ENCODE results near the gene CTNNAL1.

The CTNNAL1 gene

DNA sequence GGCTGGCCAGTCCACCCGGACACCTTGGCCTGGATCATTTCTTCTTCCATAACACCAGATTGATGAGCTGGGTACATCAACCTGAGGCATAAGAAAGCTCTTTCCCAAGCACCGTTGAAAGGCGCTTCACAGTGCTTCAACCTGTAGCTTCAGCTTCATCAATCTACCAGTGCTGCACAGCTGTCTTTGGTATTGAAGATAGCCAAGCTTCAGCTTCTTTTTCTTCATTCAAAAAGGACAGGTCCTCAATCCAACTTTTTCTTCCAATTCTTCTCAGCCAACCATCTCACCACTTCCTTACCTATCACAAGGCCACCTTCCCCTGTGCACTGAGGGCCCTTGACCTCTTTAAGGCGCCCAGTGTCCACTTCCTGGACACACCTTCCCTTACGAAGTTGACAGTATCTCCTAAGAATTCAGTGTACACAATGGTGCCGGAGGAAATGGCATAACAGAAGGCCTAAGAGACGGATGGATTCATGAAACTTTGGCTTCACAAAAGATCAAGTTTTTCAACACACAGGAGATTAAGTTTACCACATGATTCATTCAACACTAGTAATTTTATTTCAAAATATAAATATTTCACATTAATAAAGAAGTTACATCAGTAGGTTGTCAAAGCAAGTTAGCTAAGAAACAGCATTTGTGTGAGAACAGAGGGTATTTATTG is 1.4 kb upstream of the CTNNAL1 start:
- no peak overlapping the region for H3K27ac ChIP-seq
- peaks cover 26% of the 10 kb centered on the region for H3K4me1 ChIP-seq (ENCODE audit: low read depth, poor library complexity, severe bottlenecking)
- H3K27me3 ChIP-seq (ENCODE audit: insufficient read depth, low read depth), result no peaks in the 10 kb centered on the region
- no peak overlapping the region for H2AFZ ChIP-seq (ENCODE audit: low read depth)
- TF ChIP-seq, protein P1, sequence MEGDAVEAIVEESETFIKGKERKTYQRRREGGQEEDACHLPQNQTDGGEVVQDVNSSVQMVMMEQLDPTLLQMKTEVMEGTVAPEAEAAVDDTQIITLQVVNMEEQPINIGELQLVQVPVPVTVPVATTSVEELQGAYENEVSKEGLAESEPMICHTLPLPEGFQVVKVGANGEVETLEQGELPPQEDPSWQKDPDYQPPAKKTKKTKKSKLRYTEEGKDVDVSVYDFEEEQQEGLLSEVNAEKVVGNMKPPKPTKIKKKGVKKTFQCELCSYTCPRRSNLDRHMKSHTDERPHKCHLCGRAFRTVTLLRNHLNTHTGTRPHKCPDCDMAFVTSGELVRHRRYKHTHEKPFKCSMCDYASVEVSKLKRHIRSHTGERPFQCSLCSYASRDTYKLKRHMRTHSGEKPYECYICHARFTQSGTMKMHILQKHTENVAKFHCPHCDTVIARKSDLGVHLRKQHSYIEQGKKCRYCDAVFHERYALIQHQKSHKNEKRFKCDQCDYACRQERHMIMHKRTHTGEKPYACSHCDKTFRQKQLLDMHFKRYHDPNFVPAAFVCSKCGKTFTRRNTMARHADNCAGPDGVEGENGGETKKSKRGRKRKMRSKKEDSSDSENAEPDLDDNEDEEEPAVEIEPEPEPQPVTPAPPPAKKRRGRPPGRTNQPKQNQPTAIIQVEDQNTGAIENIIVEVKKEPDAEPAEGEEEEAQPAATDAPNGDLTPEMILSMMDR (conservative IDR thresholded peaks at IDR 0.05; ENCODE audit: low read depth, low read length), result no peak
- H3K36me3 ChIP-seq (ENCODE audit: insufficient read depth), result no peaks in the 10 kb centered on the region
- H4K20me1 ChIP-seq (ENCODE audit: insufficient read depth), result no peaks in the 10 kb centered on the region
- H3K4me3 ChIP-seq (IDR thresholded peaks at IDR 0.05; ENCODE audit: insufficient read depth, low read depth, low read length), result no peak overlapping the region
- H3K4me2 ChIP-seq, result no peak overlapping the region
- no peak overlapping the region for H3K9ac ChIP-seq
- peaks cover 19% of the 10 kb centered on the region; the same call in 1 of the 2 replicates for H3K79me2 ChIP-seq (ENCODE audit: insufficient read depth, low read depth)

DNA sequence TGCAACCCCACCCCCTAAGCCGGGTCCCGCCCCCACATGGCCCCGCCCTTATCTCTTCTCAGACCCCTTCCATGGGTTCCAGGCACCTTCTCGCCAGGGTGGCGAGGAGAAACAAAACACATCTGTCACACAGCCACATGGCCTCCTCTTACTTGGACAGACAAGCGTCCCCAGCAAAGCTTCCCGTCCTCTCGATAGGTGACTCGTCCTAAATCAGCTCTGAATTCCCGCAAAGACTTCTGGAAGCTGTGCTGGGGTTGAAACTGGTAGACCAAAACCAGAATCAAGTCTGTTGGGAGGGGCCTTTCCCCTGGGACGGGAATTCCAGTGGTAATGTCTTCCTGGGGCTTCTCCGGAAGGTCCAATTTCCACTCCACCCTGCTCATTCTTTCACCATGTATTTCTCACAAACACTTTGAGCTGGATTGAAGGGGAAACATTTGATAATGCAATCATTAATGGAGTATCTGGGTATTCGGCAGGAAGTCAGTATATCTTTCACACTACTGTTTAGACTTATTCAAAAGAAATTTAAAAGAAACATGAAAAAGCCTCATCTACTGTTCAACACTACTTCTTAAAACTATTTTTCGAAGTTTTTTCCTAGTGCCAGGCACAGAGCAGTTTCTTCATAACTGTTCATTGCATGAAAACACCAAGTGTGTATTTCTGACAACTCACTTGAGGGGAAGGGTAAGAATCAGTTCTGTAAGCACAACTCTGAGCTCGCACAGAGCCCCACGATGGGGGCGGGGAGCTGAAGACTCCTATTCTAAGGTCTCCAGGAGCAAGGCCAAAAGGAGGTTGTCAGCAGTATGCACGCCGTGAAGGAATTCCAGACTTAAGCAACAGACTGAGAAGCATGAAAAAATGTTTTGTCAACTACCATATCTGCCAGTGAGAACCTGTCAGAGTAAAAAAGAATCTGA is 644 bp upstream of the CTNNAL1 start:
- no peak overlapping the region; the same call in 1 of the 2 replicates for H3K27ac ChIP-seq
- H3K36me3 ChIP-seq (ENCODE audit: insufficient read depth), result no peaks in the 10 kb centered on the region
- H3K4me2 ChIP-seq, result peak overlapping the region; percentile 30; the same call in 1 of the 2 replicates
- TF ChIP-seq, protein P1 (conservative IDR thresholded peaks at IDR 0.05; ENCODE audit: low read depth, low read length), result no peak
- H3K4me3 ChIP-seq (IDR thresholded peaks at IDR 0.05; ENCODE audit: insufficient read depth, low read depth, low read length), result no peak overlapping the region
- no peak overlapping the region for H3K9ac ChIP-seq
- peak overlapping the region; percentile 38; the same call in 1 of the 2 replicates for H2AFZ ChIP-seq (ENCODE audit: low read depth)
- H4K20me1 ChIP-seq (ENCODE audit: insufficient read depth), result no peaks in the 10 kb centered on the region
- H3K4me1 ChIP-seq (ENCODE audit: low read depth, poor library complexity, severe bottlenecking), result peaks cover 33% of the 10 kb centered on the region
- no peaks in the 10 kb centered on the region for H3K27me3 ChIP-seq (ENCODE audit: insufficient read depth, low read depth)
- peaks cover 27% of the 10 kb centered on the region; the same call in 1 of the 2 replicates for H3K79me2 ChIP-seq (ENCODE audit: insufficient read depth, low read depth)

DNA sequence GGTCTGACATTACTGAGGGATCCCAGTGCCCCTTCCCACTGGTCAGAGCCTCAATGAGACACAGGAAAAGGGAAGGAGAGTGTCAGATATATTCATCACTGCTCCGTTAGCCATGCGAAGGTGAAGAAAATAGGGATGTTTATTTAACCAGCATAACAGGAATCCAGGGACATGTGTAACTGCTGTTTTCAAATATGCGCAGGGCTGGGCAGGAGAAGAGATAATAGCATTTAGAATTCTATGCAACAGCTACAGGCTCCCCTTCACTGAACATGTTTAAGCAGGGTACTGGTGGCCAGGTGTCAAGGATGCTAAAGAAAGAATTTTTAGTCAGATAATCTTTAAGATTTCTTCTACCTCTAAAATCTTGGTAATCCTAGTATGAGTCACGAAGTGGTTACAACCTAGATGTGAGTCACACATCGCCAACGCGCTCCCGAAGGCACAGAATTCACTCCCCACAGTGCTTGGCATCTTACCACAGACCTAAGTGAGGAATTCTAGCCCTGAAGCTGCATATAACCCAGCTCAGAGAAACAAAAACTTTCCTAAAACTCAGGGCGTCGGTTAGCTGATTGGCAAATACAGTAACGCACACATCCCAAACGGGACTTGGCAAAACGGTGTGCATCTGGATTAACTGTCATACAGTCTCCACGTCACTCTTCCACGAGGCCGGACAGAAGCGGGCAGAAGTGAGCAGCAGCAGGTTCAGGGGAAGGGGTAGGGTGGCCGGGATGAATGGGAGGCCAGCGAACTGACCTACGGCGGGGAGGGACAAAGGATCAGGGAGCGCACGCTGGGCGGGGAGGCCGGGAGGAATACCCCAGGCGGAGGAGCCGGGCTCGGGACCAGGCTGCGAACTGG is 1.1 kb downstream of the CTNNAL1 start:
- no peaks in the 10 kb centered on the region for H3K27me3 ChIP-seq (ENCODE audit: insufficient read depth, low read depth)
- H3K4me3 ChIP-seq (IDR thresholded peaks at IDR 0.05; ENCODE audit: insufficient read depth, low read depth, low read length), result no peak overlapping the region
- H2AFZ ChIP-seq (ENCODE audit: low read depth), result peak overlapping the region; percentile 76
- H4K20me1 ChIP-seq (ENCODE audit: insufficient read depth), result no peaks in the 10 kb centered on the region
- TF ChIP-seq, protein P1 (conservative IDR thresholded peaks at IDR 0.05; ENCODE audit: low read depth, low read length), result no peak
- no peaks in the 10 kb centered on the region for H3K36me3 ChIP-seq (ENCODE audit: insufficient read depth)
- H3K4me2 ChIP-seq, result peak overlapping the region; percentile 75
- H3K79me2 ChIP-seq (ENCODE audit: insufficient read depth, low read depth), result peaks cover 29% of the 10 kb centered on the region; the same call in 1 of the 2 replicates
- peaks cover 33% of the 10 kb centered on the region for H3K4me1 ChIP-seq (ENCODE audit: low read depth, poor library complexity, severe bottlenecking)
- peak overlapping the region; percentile 86 for H3K9ac ChIP-seq
- H3K27ac ChIP-seq, result peak overlapping the region; percentile 60

DNA sequence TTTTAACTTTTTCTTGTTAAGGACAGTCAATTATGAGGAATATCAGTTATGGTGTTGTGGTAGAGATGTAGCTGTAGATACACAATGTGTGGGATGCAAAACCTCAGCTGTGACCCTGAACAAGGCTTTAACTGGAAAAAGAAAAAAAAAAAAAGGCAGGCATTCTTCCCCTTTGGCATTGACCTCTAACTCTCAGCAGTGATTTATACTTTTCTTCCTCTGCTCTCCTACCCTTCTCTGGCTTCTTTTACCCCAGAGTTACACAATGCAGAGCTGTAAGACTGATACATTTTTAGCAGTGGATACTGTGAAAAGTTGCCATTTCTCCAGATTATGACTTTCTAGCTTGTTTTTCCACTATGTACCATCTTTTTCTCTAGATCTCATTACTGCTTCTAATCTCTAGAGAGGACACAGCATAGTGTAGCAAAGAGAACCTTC is 2.0 kb downstream of the CTNNAL1 start:
- H3K4me2 ChIP-seq, result peak overlapping the region; percentile 75; the same call in 1 of the 2 replicates

More for the DNA sequence above, 2.0 kb downstream of the CTNNAL1 start:
- Histone ChIP-seq H2AFZ (ENCODE audit: low read depth) (no peak overlapping the region), H3K36me3 (ENCODE audit: insufficient read depth) (no peaks in the 10 kb centered on the region), H4K20me1 (ENCODE audit: insufficient read depth) (no peaks in the 10 kb centered on the region), H3K4me1 (ENCODE audit: low read depth, poor library complexity, severe bottlenecking) (peaks cover 33% of the 10 kb centered on the region), H3K9ac (no peak overlapping the region), H3K27ac (no peak overlapping the region; the same call in 1 of the 2 replicates), H3K4me3 (IDR thresholded peaks at IDR 0.05; ENCODE audit: insufficient read depth, low read depth, low read length) (no peak overlapping the region), H3K27me3 (ENCODE audit: insufficient read depth, low read depth) (no peaks in the 10 kb centered on the region), H3K79me2 (ENCODE audit: insufficient read depth, low read depth) (peaks cover 29% of the 10 kb centered on the region; the same call in 1 of the 2 replicates)
- TF ChIP-seq, protein P1 (conservative IDR thresholded peaks at IDR 0.05; ENCODE audit: low read depth, low read length), result no peak

All from KMS-11 (cell line).